NCI-H1092 treated with DMSO at 0.1 percent for 48 hours (cell line): Measurements from ENCODE around the gene VPS33B.
A peak's percentile ranks its signal among the peaks of the same experiment; 100 is the strongest.
"Not testable (repeated sequence)": the region's sequence is repeated elsewhere in the genome, so short reads cannot be mapped to it uniquely, and the experiment has no call there.

ENCODE experiments used
- DNase-seq: peaks from one replicate; lab custom pipeline; 2025; lab: John Stamatoyannopoulos, UW

The VPS33B gene

GRCh38 chr15:91022075-91022831 is at the start of gene VPS33B:
TSS of gene VPS33B (minus strand) at chr15:91022594. CDS start at chr15:91022249, 345 bp downstream.
- DNase-seq, result peak; percentile 77

GRCh38 chr15:91072161-91072560 is 49.8 kb upstream of the VPS33B start:
- no peak for DNase-seq

- DNase-seq, result no peak
These were observed 48.5 kb upstream of the VPS33B start for GRCh38 chr15:91070872-91071271.

- no peak for DNase-seq
These were observed 46.6 kb upstream of the VPS33B start for GRCh38 chr15:91068966-91069365.

- no peak for DNase-seq
These were observed 46.0 kb upstream of the VPS33B start for GRCh38 chr15:91068436-91068835.

GRCh38 chr15:91067036-91067435 is 44.6 kb upstream of the VPS33B start:
- DNase-seq, result no peak

GRCh38 chr15:91065505-91065904 is 43.1 kb upstream of the VPS33B start:
- DNase-seq, result no peak

GRCh38 chr15:91061997-91062396 is 39.6 kb upstream of the VPS33B start:
- DNase-seq, result no peak

GRCh38 chr15:91061230-91061629 is 38.8 kb upstream of the VPS33B start:
- no peak for DNase-seq

GRCh38 chr15:91055548-91056331 is 33.3 kb upstream of the VPS33B start:
- DNase-seq, result peak; percentile 80

- DNase-seq, result no peak
These were observed 32.4 kb upstream of the VPS33B start for GRCh38 chr15:91054816-91055215.

- no peak for DNase-seq
These were observed 28.9 kb upstream of the VPS33B start for GRCh38 chr15:91051248-91051647.

- no peak for DNase-seq
These were observed 27.7 kb upstream of the VPS33B start for GRCh38 chr15:91050128-91050455.

GRCh38 chr15:91049378-91050127 is 27.2 kb upstream of the VPS33B start:
- DNase-seq, result peak; percentile 60

- DNase-seq, result no peak
These were observed 25.3 kb upstream of the VPS33B start for GRCh38 chr15:91047545-91048199.

GRCh38 chr15:91046056-91046455 is 23.7 kb upstream of the VPS33B start:
- DNase-seq, result not testable (repeated sequence)

GRCh38 chr15:91045065-91045464 is 22.7 kb upstream of the VPS33B start:
- no peak for DNase-seq

GRCh38 chr15:91043202-91043874 is 20.9 kb upstream of the VPS33B start:
- no peak for DNase-seq

GRCh38 chr15:91040856-91041255 is 18.5 kb upstream of the VPS33B start:
- no peak for DNase-seq

GRCh38 chr15:91039996-91040395 is 17.6 kb upstream of the VPS33B start:
- no peak for DNase-seq

GRCh38 chr15:91032919-91033803 is 10.8 kb upstream of the VPS33B start:
- DNase-seq, result peak; percentile 13
